Measurements from ENCODE around the gene PKNOX1.
"Not testable (repeated sequence)": the region's sequence is repeated elsewhere in the genome, so short reads cannot be mapped to it uniquely, and the experiment has no call there.

- TF ChIP-seq POLR2AphosphoS5 (IDR thresholded peaks at IDR 0.05; ENCODE audit: borderline replicate concordance, low read depth, low read length); EZH2 (IDR thresholded peaks at IDR 0.05): not testable (repeated sequence)
Observed at GRCh38 chr21:43036889-43037288, 62.5 kb downstream of the PKNOX1 start.
